Astrocyte (in vitro differentiated cells and primary cell): ENCODE measurements around the gene FBN2.

Experiments
- CTCF ChIP-seq: IDR thresholded peaks from 2 replicates; pipeline ENCODE4 v1.5.1; 2011; ENCODE audit warnings: low read depth, mild to moderate bottlenecking, inconsistent platforms, low read length, moderate library complexity; ENCODE audit not compliant: insufficient read depth
- EZH2 ChIP-seq: IDR thresholded peaks from 2 replicates; pipeline ENCODE4 v1.6.1; 2012; ENCODE audit warnings: mild to moderate bottlenecking, low read length, inconsistent platforms; ENCODE audit not compliant: insufficient read depth

GRCh38 chr5:128534726-128535125 is 3.3 kb downstream of the FBN2 start:
- TF ChIP-seq CTCF (no peak), EZH2 (no peak)
